GM21619 (cell line): ENCODE measurements around the gene CAPZB.

Experiments used
- ATAC-seq: cut with Tn5 transposase; IDR thresholded peaks from one replicate; pipeline ENCODE4 v1.9.1; 2021; ENCODE audit not compliant: unreplicated experiment

The CAPZB gene

GRCh38 chr1:19390901-19391595 lies 94.3 kb downstream of the CAPZB start:
- ATAC-seq = peak; percentile 61

GRCh38 chr1:19390166-19390850 lies 95.0 kb downstream of the CAPZB start:
- ATAC-seq = no peak

- ATAC-seq = no peak
Observed at GRCh38 chr1:19388980-19389379, 96.4 kb downstream of the CAPZB start.

GRCh38 chr1:19387045-19387467 lies 98.3 kb downstream of the CAPZB start:
- ATAC-seq = no peak

- no peak for ATAC-seq
Observed at GRCh38 chr1:19385869-19386591, 99.3 kb downstream of the CAPZB start.

GRCh38 chr1:19385221-19385620 lies 100.1 kb downstream of the CAPZB start:
- ATAC-seq = no peak

- no peak for ATAC-seq
Observed at GRCh38 chr1:19384772-19385187, 100.6 kb downstream of the CAPZB start.

- no peak for ATAC-seq
Observed at GRCh38 chr1:19384113-19384512, 101.2 kb downstream of the CAPZB start.

GRCh38 chr1:19382222-19382621 lies 103.1 kb downstream of the CAPZB start:
- no peak for ATAC-seq

- no peak for ATAC-seq
Observed at GRCh38 chr1:19381261-19381660, 104.1 kb downstream of the CAPZB start.

- ATAC-seq = no peak
Observed at GRCh38 chr1:19377812-19378718, 107.3 kb downstream of the CAPZB start.

- no peak for ATAC-seq
Observed at GRCh38 chr1:19376428-19377372, 108.6 kb downstream of the CAPZB start.

- no peak for ATAC-seq
Observed at GRCh38 chr1:19375631-19376400, 109.5 kb downstream of the CAPZB start.

- no peak for ATAC-seq
Observed at GRCh38 chr1:19374926-19375325, 110.4 kb downstream of the CAPZB start.

GRCh38 chr1:19374083-19374801 lies 111.1 kb downstream of the CAPZB start:
- ATAC-seq = no peak

GRCh38 chr1:19373211-19374082 lies 111.9 kb downstream of the CAPZB start:
- ATAC-seq = no peak

- ATAC-seq = no peak
Observed at GRCh38 chr1:19372602-19373001, 112.7 kb downstream of the CAPZB start.
